ENCODE measurements around the gene SLC26A4.

The SLC26A4 gene

GRCh38 chr7:107661081-107661864, 645 bp downstream of the SLC26A4 start:
- DNase-seq, result peak; percentile 74

- peak; percentile 51 for DNase-seq
These were observed 1.3 kb downstream of the SLC26A4 start for GRCh38 chr7:107661865-107662379.

- no peak for DNase-seq
These were observed 2.6 kb downstream of the SLC26A4 start for GRCh38 chr7:107663196-107663595.

GRCh38 chr7:107666790-107667189, 6.2 kb downstream of the SLC26A4 start:
- DNase-seq, result no peak

GRCh38 chr7:107667341-107667740, 6.7 kb downstream of the SLC26A4 start:
- no peak for DNase-seq

- DNase-seq, result no peak
These were observed 7.7 kb downstream of the SLC26A4 start for GRCh38 chr7:107668296-107668695.

GRCh38 chr7:107672183-107672582, 11.6 kb downstream of the SLC26A4 start:
- no peak for DNase-seq

- no peak for DNase-seq
These were observed 15.6 kb downstream of the SLC26A4 start for GRCh38 chr7:107676249-107676648.

- DNase-seq, result no peak
These were observed 17.6 kb downstream of the SLC26A4 start for GRCh38 chr7:107678110-107678753.

GRCh38 chr7:107680478-107680877, 19.9 kb downstream of the SLC26A4 start:
- DNase-seq, result no peak

GRCh38 chr7:107682886-107683285, 22.3 kb downstream of the SLC26A4 start:
- no peak for DNase-seq

- DNase-seq, result no peak
These were observed 23.7 kb downstream of the SLC26A4 start for GRCh38 chr7:107684287-107684686.

GRCh38 chr7:107684947-107685463, 24.4 kb downstream of the SLC26A4 start:
- no peak for DNase-seq

- DNase-seq, result no peak
These were observed 26.3 kb downstream of the SLC26A4 start for GRCh38 chr7:107686816-107687387.

GRCh38 chr7:107687656-107688055, 27.0 kb downstream of the SLC26A4 start:
- DNase-seq, result no peak

GRCh38 chr7:107689553-107689952, 28.9 kb downstream of the SLC26A4 start:
- DNase-seq, result no peak

GRCh38 chr7:107690084-107690483, 29.5 kb downstream of the SLC26A4 start:
- no peak for DNase-seq

GRCh38 chr7:107690611-107691010, 30.0 kb downstream of the SLC26A4 start:
- no peak for DNase-seq

GRCh38 chr7:107691716-107692115, 31.1 kb downstream of the SLC26A4 start:
- no peak for DNase-seq

GRCh38 chr7:107692501-107692900, 31.9 kb downstream of the SLC26A4 start:
- no peak for DNase-seq

GRCh38 chr7:107693396-107693795, 32.8 kb downstream of the SLC26A4 start:
- DNase-seq, result no peak

GRCh38 chr7:107694386-107694785, 33.8 kb downstream of the SLC26A4 start:
- DNase-seq, result no peak

- no peak for DNase-seq
These were observed 35.8 kb downstream of the SLC26A4 start for GRCh38 chr7:107696330-107696946.

Measured in NCI-H526 treated with DMSO at 0.1 percent for 48 hours (cell line).